Activated CD4-positive, alpha-beta memory T cell treated with anti-CD3 and anti-CD28 coated beads for 36 hours (primary cell): ENCODE data around the gene LMX1B. TPM values are rescaled to one million over a fixed set of nuclear protein-coding genes. Genes with fewer than 3 reads are reported as not detected.
"Not testable (repeated sequence)": the region's sequence is repeated elsewhere in the genome, so short reads cannot be mapped to it uniquely, and the experiment has no call there.

Source experiments
- CTCF ChIA-PET: fragments of 350-600 bp; sonication (Branson Sonifier 250); formaldehyde crosslinking; loops from one replicate; lab custom pipeline; 2021; ENCODE audit warnings: antibody characterized with exemption, inconsistent platforms; lab: Charles Lee
- POLR2A ChIA-PET: fragments of 350-600 bp; sonication (Branson Sonifier 250); formaldehyde crosslinking; loops from one replicate; lab custom pipeline; 2021; ENCODE audit warnings: antibody characterized with exemption; lab: Charles Lee
- DNase-seq: peaks from one replicate; pipeline ENCODE4 v3.0.0-alpha.2; 2020
- H3K27ac Mint-ChIP-seq: one replicate; pipeline ENCODE4 v1.8.0; 2021; ENCODE audit warnings: mixed read lengths
- H3K27me3 Mint-ChIP-seq: one replicate; pipeline ENCODE4 v1.8.0; 2021; ENCODE audit warnings: mixed read lengths
- H3K36me3 Mint-ChIP-seq: one replicate; pipeline ENCODE4 v1.8.0; 2021; ENCODE audit warnings: mixed read lengths
- H3K4me1 Mint-ChIP-seq: one replicate; pipeline ENCODE4 v1.8.0; 2021; ENCODE audit warnings: low read depth, mixed read lengths
- H3K4me3 Mint-ChIP-seq: one replicate; pipeline ENCODE4 v1.8.0; 2021; ENCODE audit warnings: mild to moderate bottlenecking, mixed read lengths
- H3K9me3 Mint-ChIP-seq: one replicate; pipeline ENCODE4 v1.8.0; 2021; ENCODE audit warnings: mixed read lengths
- intact Hi-C: fragments of 100-400 bp; cut with micrococcal nuclease; formaldehyde crosslinking; loops from one replicate; pipeline ENCODE4 v1.15.1; 2023
- total RNA-seq, 2 experiments: library from RNA; stranded (reverse); gene quantifications; one replicate each; pipeline ENCODE4 v1.2.3, GENCODE V29; 2021

Gene LMX1B
- total RNA-seq, 2 experiments from 2014 or later, result not detected

GRCh38 chr9:126722252-126722921 is 108.7 kb downstream of the LMX1B start:
- ChIA-PET CTCF (interaction anchor here (4.2 kb wide), 1 partner anchor 15 kb away, joined by 36 read pairs; no protein-coding TSS in a partner anchor), POLR2A (interaction anchor here (1.3 to 2.0 kb wide), 3 partner anchors 17 to 83 kb away, joined by 7 to 12 read pairs (median 9); partner anchors contain the start of gene ZBTB43)
- Mint-ChIP-seq H3K36me3 (no peaks in the 10 kb centered on the region), H3K9me3 (no peaks in the 10 kb centered on the region), H3K27ac (peak overlapping the region; percentile 83), H3K4me3 (peak overlapping the region; percentile 80), H3K4me1 (peaks cover 37% of the 10 kb centered on the region), H3K27me3 (no peaks in the 10 kb centered on the region)
- intact Hi-C loops, result loop anchor here (1.0 to 2.0 kb wide), 2 partner anchors 26 to 82 kb away; no protein-coding TSS in a partner anchor
- DNase-seq, result peak; percentile 94

- peak overlapping the region; percentile 89 for H3K27ac Mint-ChIP-seq
- DNase-seq, result peak; percentile 85
- H3K9me3 Mint-ChIP-seq, result no peaks in the 10 kb centered on the region
- H3K4me1 Mint-ChIP-seq, result peaks cover 37% of the 10 kb centered on the region
- ChIA-PET POLR2A (interaction anchor here (0.5 to 2.0 kb wide), 9 partner anchors 12 to 1082 kb away, joined by 3 to 12 read pairs (median 4); partner anchors contain the start of gene ZBTB43), CTCF (interaction anchor here (0.9 to 4.2 kb wide), 7 partner anchors 13 to 59 kb away, joined by 3 to 36 read pairs (median 5); no protein-coding TSS in a partner anchor)
- intact Hi-C loops, result loop anchor here (1.0 to 2.0 kb wide), 2 partner anchors 26 to 81 kb away; no protein-coding TSS in a partner anchor
- H3K4me3 Mint-ChIP-seq, result peak overlapping the region; percentile 80
- no peaks in the 10 kb centered on the region for H3K27me3 Mint-ChIP-seq
- no peaks in the 10 kb centered on the region for H3K36me3 Mint-ChIP-seq
Measured at GRCh38 chr9:126722922-126723806, 109.4 kb downstream of the LMX1B start.

- intact Hi-C loops, result loop anchor here (2.0 kb wide), 1 partner anchor 25 kb away; no protein-coding TSS in a partner anchor
- ChIA-PET CTCF (interaction anchor here (0.9 to 4.2 kb wide), 7 partner anchors 14 to 58 kb away, joined by 3 to 36 read pairs (median 5); no protein-coding TSS in a partner anchor), POLR2A (interaction anchor here (0.6 to 2.0 kb wide), 7 partner anchors 12 to 81 kb away, joined by 3 to 12 read pairs (median 4); partner anchors contain the start of gene ZBTB43)
- Mint-ChIP-seq H3K4me3 (peak overlapping the region; percentile 80), H3K27ac (peak overlapping the region; percentile 89), H3K4me1 (peaks cover 37% of the 10 kb centered on the region), H3K36me3 (no peaks in the 10 kb centered on the region), H3K27me3 (no peaks in the 10 kb centered on the region), H3K9me3 (no peaks in the 10 kb centered on the region)
- DNase-seq, result no peak
Measured at GRCh38 chr9:126723807-126724172, 110.1 kb downstream of the LMX1B start.

- no peaks in the 10 kb centered on the region for H3K36me3 Mint-ChIP-seq
- CTCF ChIA-PET, result interaction anchor here (0.9 to 4.2 kb wide), 5 partner anchors 17 to 58 kb away, joined by 3 to 36 read pairs (median 5); no protein-coding TSS in a partner anchor
- peak overlapping the region; percentile 80 for H3K4me3 Mint-ChIP-seq
- no peaks in the 10 kb centered on the region for H3K9me3 Mint-ChIP-seq
- H3K27ac Mint-ChIP-seq, result no peak overlapping the region
- H3K4me1 Mint-ChIP-seq, result peaks cover 35% of the 10 kb centered on the region
- no peak for DNase-seq
- intact Hi-C loops, result no loop called here
- POLR2A ChIA-PET, result interaction anchor here (1.5 to 2.0 kb wide), 2 partner anchors 45 to 81 kb away, joined by 4 to 9 read pairs; partner anchors contain the start of gene ZBTB43
- no peaks in the 10 kb centered on the region for H3K27me3 Mint-ChIP-seq
Measured at GRCh38 chr9:126724226-126724625, 110.5 kb downstream of the LMX1B start.

GRCh38 chr9:126725485-126725884 is 111.8 kb downstream of the LMX1B start:
- H3K36me3 Mint-ChIP-seq, H3K4me3 Mint-ChIP-seq, H3K27me3 Mint-ChIP-seq, H3K9me3 Mint-ChIP-seq, intact Hi-C loops, DNase-seq, POLR2A ChIA-PET, H3K27ac Mint-ChIP-seq: not testable (repeated sequence)
- CTCF ChIA-PET, result interaction anchor here (1.0 to 4.2 kb wide), 4 partner anchors 18 to 56 kb away, joined by 3 to 36 read pairs (median 4); no protein-coding TSS in a partner anchor
- H3K4me1 Mint-ChIP-seq, result peaks cover 23% of the 10 kb centered on the region

- H3K27ac Mint-ChIP-seq, H3K27me3 Mint-ChIP-seq, H3K9me3 Mint-ChIP-seq, H3K4me3 Mint-ChIP-seq, POLR2A ChIA-PET, DNase-seq, H3K4me1 Mint-ChIP-seq, intact Hi-C loops, H3K36me3 Mint-ChIP-seq: not testable (repeated sequence)
- CTCF ChIA-PET, result interaction anchor here (1.7 kb wide), 1 partner anchor 22 kb away, joined by 10 read pairs; no protein-coding TSS in a partner anchor
Measured at GRCh38 chr9:126728210-126728609, 114.5 kb downstream of the LMX1B start.

- H3K4me1 Mint-ChIP-seq, intact Hi-C loops, DNase-seq, H3K4me3 Mint-ChIP-seq, H3K36me3 Mint-ChIP-seq, H3K27me3 Mint-ChIP-seq, H3K27ac Mint-ChIP-seq: not testable (repeated sequence)
- peaks cover 11% of the 10 kb centered on the region for H3K9me3 Mint-ChIP-seq
- ChIA-PET CTCF (interaction anchor here (0.8 to 1.7 kb wide), 2 partner anchors 24 to 26 kb away, joined by 3 to 9 read pairs; no protein-coding TSS in a partner anchor), POLR2A (interaction anchor here (0.7 kb wide), 1 partner anchor 24 kb away, joined by 3 read pairs; no protein-coding TSS in a partner anchor)
Measured at GRCh38 chr9:126730592-126730991, 116.9 kb downstream of the LMX1B start.

GRCh38 chr9:126733005-126733404 is 119.3 kb downstream of the LMX1B start:
- DNase-seq, result no peak
- POLR2A ChIA-PET, result no interaction called here
- intact Hi-C loops, result no loop called here
- CTCF ChIA-PET, result interaction anchor here (0.8 to 1.5 kb wide), 3 partner anchors 26 to 49 kb away, joined by 4 to 8 read pairs (median 4); no protein-coding TSS in a partner anchor
- no peaks in the 10 kb centered on the region for H3K4me1 Mint-ChIP-seq
- peaks cover 17% of the 10 kb centered on the region for H3K9me3 Mint-ChIP-seq
- H3K27ac Mint-ChIP-seq, result no peak overlapping the region
- H3K27me3 Mint-ChIP-seq, result no peaks in the 10 kb centered on the region
- no peaks in the 10 kb centered on the region for H3K36me3 Mint-ChIP-seq
- H3K4me3 Mint-ChIP-seq, result no peak overlapping the region

- POLR2A ChIA-PET, result no interaction called here
- no peak overlapping the region for H3K27ac Mint-ChIP-seq
Measured at GRCh38 chr9:126734877-126735276, 121.1 kb downstream of the LMX1B start.

GRCh38 chr9:126735482-126735881 is 121.8 kb downstream of the LMX1B start:
- intact Hi-C loops, result no loop called here
- no peaks in the 10 kb centered on the region for H3K27me3 Mint-ChIP-seq
- ChIA-PET POLR2A (interaction anchor here (0.6 kb wide), 1 partner anchor 12 kb away, joined by 3 read pairs; no protein-coding TSS in a partner anchor), CTCF (interaction anchor here (2.7 kb wide), 1 partner anchor 29 kb away, joined by 10 read pairs; no protein-coding TSS in a partner anchor)
- H3K9me3 Mint-ChIP-seq, result peaks cover 17% of the 10 kb centered on the region
- H3K4me3 Mint-ChIP-seq, result no peak overlapping the region
- DNase-seq, result no peak
- no peaks in the 10 kb centered on the region for H3K4me1 Mint-ChIP-seq
- no peaks in the 10 kb centered on the region for H3K36me3 Mint-ChIP-seq
- H3K27ac Mint-ChIP-seq, result no peak overlapping the region

More at GRCh38 chr9:126734877-126735276, 121.1 kb downstream of the LMX1B start:
- H3K27me3 Mint-ChIP-seq, result no peaks in the 10 kb centered on the region
- no peaks in the 10 kb centered on the region for H3K36me3 Mint-ChIP-seq
- H3K9me3 Mint-ChIP-seq, result peaks cover 17% of the 10 kb centered on the region
- H3K4me1 Mint-ChIP-seq, result no peaks in the 10 kb centered on the region
- intact Hi-C loops, result no loop called here
- no peak for DNase-seq
- H3K4me3 Mint-ChIP-seq, result no peak overlapping the region
- CTCF ChIA-PET, result interaction anchor here (2.7 kb wide), 1 partner anchor 29 kb away, joined by 10 read pairs; no protein-coding TSS in a partner anchor

- H3K36me3 Mint-ChIP-seq, result no peaks in the 10 kb centered on the region
- H3K27ac Mint-ChIP-seq, result no peak overlapping the region
- no peaks in the 10 kb centered on the region for H3K4me1 Mint-ChIP-seq
- peaks cover 17% of the 10 kb centered on the region for H3K9me3 Mint-ChIP-seq
- no peak overlapping the region for H3K4me3 Mint-ChIP-seq
- ChIA-PET CTCF (interaction anchor here (0.8 kb wide), 1 partner anchor 32 kb away, joined by 4 read pairs; no protein-coding TSS in a partner anchor), POLR2A (no interaction called here)
- DNase-seq, result no peak
- H3K27me3 Mint-ChIP-seq, result no peaks in the 10 kb centered on the region
- intact Hi-C loops, result no loop called here
Measured at GRCh38 chr9:126738553-126738952, 124.8 kb downstream of the LMX1B start.
